NT2/D1 (cell line): Measurements from ENCODE around the gene RNPEP.

Experiments
- DNase-seq: peaks from one replicate; pipeline ENCODE4 v3.0.0-alpha.2; 2011; ENCODE audit warnings: low read depth, low spot score
- H3K27me3 ChIP-seq: 2 replicates; pipeline ENCODE4 v1.6.0; 2011; ENCODE audit warnings: mild to moderate bottlenecking; ENCODE audit not compliant: insufficient read length, insufficient read depth
- H3K36me3 ChIP-seq: 2 replicates; pipeline ENCODE4 v1.6.1; 2011; ENCODE audit warnings: mild to moderate bottlenecking, low read length, mixed read lengths; ENCODE audit not compliant: insufficient read depth, insufficient read length
- H3K4me1 ChIP-seq: 2 replicates; pipeline ENCODE4 v1.5.1; 2011; ENCODE audit not compliant: insufficient read depth, insufficient read length
- H3K4me3 ChIP-seq: 2 replicates; pipeline ENCODE4 v1.5.1; 2011; ENCODE audit warnings: low read depth; ENCODE audit not compliant: insufficient read length
- H3K9ac ChIP-seq: 2 replicates; pipeline ENCODE4 v1.6.0; 2011; ENCODE audit warnings: low read depth; ENCODE audit not compliant: insufficient read length
- H3K9me3 ChIP-seq: 2 replicates; pipeline ENCODE4 v1.5.1; 2011; ENCODE audit warnings: mild to moderate bottlenecking, low read length; ENCODE audit not compliant: insufficient read depth
- SUZ12 ChIP-seq: IDR thresholded peaks from 2 replicates; pipeline ENCODE4 v1.6.1; 2011; ENCODE audit not compliant: insufficient read length, insufficient read depth; ENCODE audit errors: extremely low read depth
- YY1 ChIP-seq: IDR thresholded peaks from 2 replicates; pipeline ENCODE4 v1.6.1; 2011; ENCODE audit not compliant: insufficient read length, insufficient read depth
- ZNF274 ChIP-seq: IDR thresholded peaks from 2 replicates; pipeline ENCODE4 v1.6.1; 2011; ENCODE audit warnings: mild to moderate bottlenecking, low read depth, low read length

RNPEP gene

GRCh38 chr1:202013603-202014002 lies 31.2 kb downstream of the RNPEP start:
- Histone ChIP-seq H3K9me3 (no peaks in the 10 kb centered on the region), H3K4me1 (peaks cover 41% of the 10 kb centered on the region), H3K36me3 (peaks cover 51% of the 10 kb centered on the region), H3K9ac (no peak overlapping the region), H3K4me3 (no peak overlapping the region), H3K27me3 (no peaks in the 10 kb centered on the region)
- no peak for TF ChIP-seq YY1
- TF ChIP-seq ZNF274 = no peak
- TF ChIP-seq SUZ12 = no peak
- no peak for DNase-seq

DNA sequence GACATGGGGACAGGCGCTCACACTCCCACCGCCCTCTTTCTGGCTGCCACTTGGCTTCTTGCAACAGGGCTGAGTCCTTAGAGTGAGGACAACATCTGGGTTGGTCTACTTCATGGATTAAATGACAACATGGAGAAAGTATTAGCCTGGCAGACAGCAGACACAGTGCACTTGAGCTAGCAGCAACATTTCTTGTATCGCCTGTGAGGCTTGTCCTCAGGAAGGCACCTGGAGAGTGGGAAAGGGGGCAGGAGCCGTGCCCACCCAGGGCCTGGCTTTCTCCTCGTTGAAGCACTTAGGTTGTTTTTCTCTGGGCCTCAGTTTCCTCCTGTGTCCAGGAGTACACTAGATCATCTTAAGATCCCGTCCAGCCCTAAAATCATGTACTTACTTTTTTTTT lies 31.6 kb downstream of the RNPEP start:
- H3K9me3 ChIP-seq = no peaks in the 10 kb centered on the region
- no peak for DNase-seq
- TF ChIP-seq YY1 = no peak
- TF ChIP-seq ZNF274 = no peak
- no peak for TF ChIP-seq SUZ12
- H3K27me3 ChIP-seq = no peaks in the 10 kb centered on the region
- peaks cover 51% of the 10 kb centered on the region for H3K36me3 ChIP-seq
- peaks cover 44% of the 10 kb centered on the region for H3K4me1 ChIP-seq
- H3K4me3 ChIP-seq = no peak overlapping the region
- no peak overlapping the region for H3K9ac ChIP-seq

DNA sequence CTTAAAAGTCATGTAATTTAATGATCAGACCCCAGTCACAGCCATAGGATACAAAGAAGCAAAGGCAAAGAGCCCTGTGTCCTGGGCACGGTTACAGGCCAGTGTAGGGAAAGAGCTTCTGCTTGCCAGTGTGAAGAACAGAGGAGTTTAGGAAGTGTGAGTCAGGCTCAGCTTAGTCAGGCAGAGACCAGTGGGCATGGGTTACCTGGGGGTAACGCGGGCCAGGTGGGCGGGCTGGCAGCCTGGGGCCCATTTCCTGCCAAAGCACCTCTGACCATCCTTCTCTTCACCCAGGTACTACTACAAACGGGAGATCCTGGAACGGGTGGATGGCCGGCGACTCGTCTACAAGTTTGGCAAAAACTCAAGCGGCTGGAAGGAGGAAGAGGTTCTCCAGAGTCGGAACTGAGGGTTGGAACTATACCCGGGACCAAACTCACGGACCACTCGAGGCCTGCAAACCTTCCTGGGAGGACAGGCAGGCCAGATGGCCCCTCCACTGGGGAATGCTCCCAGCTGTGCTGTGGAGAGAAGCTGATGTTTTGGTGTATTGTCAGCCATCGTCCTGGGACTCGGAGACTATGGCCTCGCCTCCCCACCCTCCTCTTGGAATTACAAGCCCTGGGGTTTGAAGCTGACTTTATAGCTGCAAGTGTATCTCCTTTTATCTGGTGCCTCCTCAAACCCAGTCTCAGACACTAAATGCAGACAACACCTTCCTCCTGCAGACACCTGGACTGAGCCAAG lies 32.6 kb downstream of the RNPEP start:
- no peak for DNase-seq
- Histone ChIP-seq H3K4me3 (no peak overlapping the region), H3K36me3 (peaks cover 51% of the 10 kb centered on the region), H3K9ac (no peak overlapping the region), H3K27me3 (no peaks in the 10 kb centered on the region), H3K4me1 (peaks cover 36% of the 10 kb centered on the region), H3K9me3 (no peaks in the 10 kb centered on the region)
- TF ChIP-seq SUZ12 (no peak), YY1 (no peak), ZNF274 (no peak)

DNA sequence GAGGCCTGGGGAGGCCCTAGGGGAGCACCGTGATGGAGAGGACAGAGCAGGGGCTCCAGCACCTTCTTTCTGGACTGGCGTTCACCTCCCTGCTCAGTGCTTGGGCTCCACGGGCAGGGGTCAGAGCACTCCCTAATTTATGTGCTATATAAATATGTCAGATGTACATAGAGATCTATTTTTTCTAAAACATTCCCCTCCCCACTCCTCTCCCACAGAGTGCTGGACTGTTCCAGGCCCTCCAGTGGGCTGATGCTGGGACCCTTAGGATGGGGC lies 33.2 kb downstream of the RNPEP start:
- Histone ChIP-seq H3K4me1 (peaks cover 35% of the 10 kb centered on the region), H3K4me3 (no peak overlapping the region), H3K9me3 (no peaks in the 10 kb centered on the region), H3K9ac (no peak overlapping the region), H3K27me3 (no peaks in the 10 kb centered on the region), H3K36me3 (peaks cover 51% of the 10 kb centered on the region)
- DNase-seq = no peak
- TF ChIP-seq SUZ12 (no peak), ZNF274 (no peak), YY1 (no peak)

DNA sequence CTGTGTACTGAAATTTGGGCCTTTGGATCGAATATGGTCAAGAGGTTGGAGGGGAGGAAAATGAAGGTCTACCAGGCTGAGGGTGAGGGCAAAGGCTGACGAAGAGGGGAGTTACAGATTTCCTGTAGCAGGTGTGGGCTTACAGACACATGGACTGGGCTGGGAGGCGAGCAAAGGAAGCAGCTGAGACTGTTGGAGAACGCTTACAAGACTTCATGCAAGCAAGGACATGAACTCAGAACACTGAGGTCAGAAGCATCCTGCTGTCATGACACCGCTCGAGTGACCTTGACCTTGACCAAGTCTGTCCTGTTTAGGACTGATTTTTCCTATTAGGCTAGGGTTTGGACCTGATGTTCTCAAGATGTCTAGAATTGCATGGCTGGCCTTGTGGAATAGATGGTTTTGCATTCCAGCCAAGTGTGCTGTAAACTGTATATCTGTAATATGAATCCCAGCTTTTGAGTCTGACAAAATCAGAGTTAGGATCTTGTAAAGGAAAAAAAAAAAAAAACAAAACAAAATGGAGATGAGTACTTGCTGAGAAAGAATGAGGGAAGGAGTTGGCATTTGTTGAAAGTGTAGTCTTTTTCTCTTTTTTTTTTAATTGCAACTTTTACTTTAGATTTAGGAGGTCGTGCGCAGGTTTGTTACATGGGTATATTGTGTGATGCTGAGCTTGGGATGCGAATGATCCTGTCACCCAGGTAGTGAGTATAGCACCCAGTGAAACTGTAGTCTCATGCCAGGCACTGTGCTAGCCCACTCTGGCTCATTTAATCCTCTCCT lies 33.8 kb downstream of the RNPEP start:
- Histone ChIP-seq H3K9me3 (no peaks in the 10 kb centered on the region), H3K36me3 (peaks cover 51% of the 10 kb centered on the region), H3K27me3 (no peaks in the 10 kb centered on the region), H3K4me3 (no peak overlapping the region), H3K9ac (no peak overlapping the region), H3K4me1 (peaks cover 35% of the 10 kb centered on the region)
- no peak for DNase-seq
- TF ChIP-seq SUZ12 (no peak), YY1 (no peak), ZNF274 (no peak)

DNA sequence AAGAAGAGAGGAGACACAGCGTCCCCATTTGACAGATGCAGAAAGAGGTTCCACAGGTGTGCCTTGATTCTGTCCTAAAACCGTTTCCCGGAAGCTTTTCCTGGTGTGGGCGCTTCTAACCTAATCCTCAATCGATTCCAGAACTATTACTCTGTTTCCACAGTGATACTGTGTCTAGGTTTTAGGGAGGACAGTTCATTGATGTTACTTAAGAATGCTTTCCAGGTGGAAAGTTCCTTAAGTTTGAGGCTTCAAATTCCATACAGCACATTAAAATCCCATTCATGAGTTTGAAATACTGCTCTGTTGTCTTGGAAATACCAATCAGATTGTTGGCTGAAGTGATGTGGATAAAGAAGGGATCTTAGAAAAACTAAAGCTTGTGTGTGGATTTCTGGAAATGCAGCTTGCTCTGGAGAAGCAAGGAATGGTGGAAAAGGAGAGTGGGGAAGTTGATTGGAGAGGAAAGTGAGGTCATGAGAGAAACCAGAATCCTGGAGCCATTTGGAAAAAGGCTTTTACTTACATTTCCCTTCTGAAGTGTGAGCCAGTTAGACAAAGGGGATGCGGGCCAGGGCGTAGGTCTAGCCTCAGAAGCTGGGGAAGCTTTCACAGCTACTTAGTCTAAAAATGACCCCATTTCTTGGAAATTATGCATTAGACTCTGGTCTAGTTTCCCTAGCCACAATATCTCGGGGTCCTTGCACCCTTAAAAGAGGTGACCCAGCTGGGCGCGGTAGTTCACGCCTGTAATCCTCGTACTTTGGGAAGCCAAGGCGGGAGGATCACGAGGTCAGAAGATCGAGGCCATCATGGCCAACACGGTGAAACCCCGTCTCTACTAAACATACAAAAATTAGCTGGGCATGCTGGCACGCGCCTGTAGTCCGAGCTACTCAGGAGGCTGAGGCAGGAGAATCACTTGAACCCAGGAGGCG lies 34.6 kb downstream of the RNPEP start:
- H3K4me1 ChIP-seq = peaks cover 30% of the 10 kb centered on the region
- H3K9me3 ChIP-seq = no peaks in the 10 kb centered on the region
- no peak overlapping the region for H3K9ac ChIP-seq
- no peaks in the 10 kb centered on the region for H3K27me3 ChIP-seq
- no peak overlapping the region for H3K4me3 ChIP-seq
- TF ChIP-seq YY1 = no peak
- no peak for TF ChIP-seq ZNF274
- TF ChIP-seq SUZ12 = no peak
- H3K36me3 ChIP-seq = peaks cover 46% of the 10 kb centered on the region
- no peak for DNase-seq
